ENCODE measurements around the gene SNX33.

- TF ChIP-seq TAF1 (IDR thresholded peaks at IDR 0.05; ENCODE audit: borderline replicate concordance, low read depth, low read length) (no peak), POLR2AphosphoS5 (IDR thresholded peaks at IDR 0.05; ENCODE audit: low read depth, low read length) (no peak), POLR2A (IDR thresholded peaks at IDR 0.05; ENCODE audit: low read depth, low read length) (no peak)
Observed at GRCh38 chr15:75641179-75641503, 6.6 kb upstream of the SNX33 start.

Data from GM12892 (cell line).